ENCODE measurements around the gene HERC4. TPM values are rescaled to one million over a fixed set of nuclear protein-coding genes. Genes with fewer than 3 reads are reported as not detected.
A peak's percentile ranks its signal among the peaks of the same experiment; 100 is the strongest.

The HERC4 gene
- total and polyA plus RNA-seq, 9 of the 15 experiments (the other 6 are each of a cell fraction or from before 2014, with no cell fraction given), result 12.5 to 33.5 (median 22.8) TPM

GRCh38 chr10:68074775-68075549, at the start of gene HERC4 (continued):
- TF ChIP-seq, protein P1, sequence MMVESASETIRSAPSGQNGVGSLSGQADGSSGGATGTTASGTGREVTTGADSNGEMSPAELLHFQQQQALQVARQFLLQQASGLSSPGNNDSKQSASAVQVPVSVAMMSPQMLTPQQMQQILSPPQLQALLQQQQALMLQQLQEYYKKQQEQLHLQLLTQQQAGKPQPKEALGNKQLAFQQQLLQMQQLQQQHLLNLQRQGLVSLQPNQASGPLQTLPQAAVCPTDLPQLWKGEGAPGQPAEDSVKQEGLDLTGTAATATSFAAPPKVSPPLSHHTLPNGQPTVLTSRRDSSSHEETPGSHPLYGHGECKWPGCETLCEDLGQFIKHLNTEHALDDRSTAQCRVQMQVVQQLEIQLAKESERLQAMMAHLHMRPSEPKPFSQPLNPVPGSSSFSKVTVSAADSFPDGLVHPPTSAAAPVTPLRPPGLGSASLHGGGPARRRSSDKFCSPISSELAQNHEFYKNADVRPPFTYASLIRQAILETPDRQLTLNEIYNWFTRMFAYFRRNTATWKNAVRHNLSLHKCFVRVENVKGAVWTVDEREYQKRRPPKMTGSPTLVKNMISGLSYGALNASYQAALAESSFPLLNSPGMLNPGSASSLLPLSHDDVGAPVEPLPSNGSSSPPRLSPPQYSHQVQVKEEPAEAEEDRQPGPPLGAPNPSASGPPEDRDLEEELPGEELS (CRISPR knock-in tag; IDR thresholded peaks at IDR 0.05; ENCODE audit: borderline replicate concordance), result peak; percentile 69; the same call in 1 of the 2 replicates
- TF ChIP-seq CAMTA2 (CRISPR knock-in tag; conservative IDR thresholded peaks at IDR 0.05) (no peak), ZNF311 (CRISPR knock-in tag; IDR thresholded peaks at IDR 0.05) (no peak), VEZF1 (CRISPR knock-in tag; IDR thresholded peaks at IDR 0.05) (peak; percentile 99), TEAD2 (tag; IDR thresholded peaks at IDR 0.05) (no peak), CXXC5 (CRISPR knock-in tag; IDR thresholded peaks at IDR 0.05) (peak; percentile 63), RBM17 (IDR thresholded peaks at IDR 0.05; ENCODE audit: borderline replicate concordance, low read depth, low read length) (no peak), ESRRA (IDR thresholded peaks at IDR 0.05; ENCODE audit: borderline replicate concordance, low read depth) (no peak), ILF3 (IDR thresholded peaks at IDR 0.05; ENCODE audit: borderline replicate concordance) (no peak; the same call in 1 of the 2 replicates), RBM39 (optimal IDR thresholded peaks at IDR 0.05; ENCODE audit: low read depth, low read length) (no peak), IFI16 (CRISPR knock-in tag; IDR thresholded peaks at IDR 0.05) (no peak), E2F3 (CRISPR knock-in tag; IDR thresholded peaks at IDR 0.05) (no peak; the same call in 1 of the 2 replicates), ARID3B (CRISPR knock-in tag; IDR thresholded peaks at IDR 0.05; ENCODE audit: borderline replicate concordance) (no peak), ZNF384 (IDR thresholded peaks at IDR 0.05; ENCODE audit: low read depth, low read length) (no peak), NFE2 (IDR thresholded peaks at IDR 0.05; ENCODE audit: low read depth) (no peak), TFAM (CRISPR knock-in tag; conservative IDR thresholded peaks at IDR 0.05) (no peak), ZNF253 (CRISPR knock-in tag; conservative IDR thresholded peaks at IDR 0.05) (no peak), ZFX (CRISPR knock-in tag; IDR thresholded peaks at IDR 0.05) (peak; percentile 92), ARHGAP35 (IDR thresholded peaks at IDR 0.05; ENCODE audit: partially characterized antibody) (no peak), MTA3 (IDR thresholded peaks at IDR 0.05; ENCODE audit: borderline replicate concordance) (peak; percentile 81; the same call in 1 of the 2 replicates), SMAD4 (CRISPR knock-in tag; conservative IDR thresholded peaks at IDR 0.05) (peak; percentile 38; the same call in 1 of the 2 replicates), PHF20 (IDR thresholded peaks at IDR 0.05; ENCODE audit: partially characterized antibody) (peak; percentile 33), NR1H2 (CRISPR knock-in tag; IDR thresholded peaks at IDR 0.05) (no peak)
- TF ChIP-seq, protein P2, sequence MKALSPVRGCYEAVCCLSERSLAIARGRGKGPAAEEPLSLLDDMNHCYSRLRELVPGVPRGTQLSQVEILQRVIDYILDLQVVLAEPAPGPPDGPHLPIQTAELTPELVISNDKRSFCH (CRISPR knock-in tag; IDR thresholded peaks at IDR 0.05), result no peak
- TF ChIP-seq, protein P2 (tag; IDR thresholded peaks at IDR 0.05), result peak; percentile 74
